Measurements from ENCODE around the gene MTX2. TPM values are rescaled to one million over a fixed set of nuclear protein-coding genes. Genes with fewer than 3 reads are reported as not detected.

Gene MTX2
- total and polyA plus RNA-seq, 10 of the 15 experiments (the other 5 are each of a cell fraction or from before 2014, with no cell fraction given) = 15.7 to 78.1 (median 55.0) TPM

DNA sequence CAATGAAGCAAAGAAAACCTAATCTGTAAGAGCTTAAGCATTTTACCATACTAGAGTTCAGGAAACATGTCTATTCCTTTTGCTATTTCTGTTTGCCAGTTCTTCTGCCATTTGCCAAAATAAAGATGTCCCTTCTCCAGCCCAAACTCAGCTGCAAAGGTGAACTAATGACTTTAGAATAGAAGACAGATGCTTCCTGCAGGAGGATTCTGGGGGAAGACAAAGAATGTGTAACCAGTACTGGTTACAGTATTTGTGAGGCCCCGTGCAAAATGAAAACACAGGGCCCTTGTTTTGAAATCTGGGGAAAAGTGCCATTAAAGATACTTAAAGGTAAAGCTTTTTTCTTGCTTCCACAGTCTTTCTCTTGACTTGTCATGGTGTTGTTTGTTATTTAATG, 34.3 kb upstream of the MTX2 start:
- Histone ChIP-seq H3K4me3 (no peak overlapping the region), H3K27me3 (replicated peaks in 1 of 2; ENCODE audit: control insufficient read depth in 2 of 2, insufficient read depth in 2 of 2, low read length in 1 of 2) (no peaks in the 10 kb centered on the region; a peak in 1 of 4 replicates), H3K36me3 (ENCODE audit: control insufficient read depth in 2 of 2, insufficient read depth in 2 of 2, low read length in 1 of 2) (no peaks in the 10 kb centered on the region), H3K9ac (ENCODE audit: control insufficient read depth, insufficient read depth, low read length) (no peak overlapping the region), H2AFZ (ENCODE audit: control insufficient read depth, low read depth, low read length) (no peak overlapping the region), H3K4me1 (ENCODE audit: control insufficient read depth, insufficient read depth, low read length) (no peaks in the 10 kb centered on the region), H3K79me2 (ENCODE audit: control insufficient read depth, insufficient read depth, low read length) (no peaks in the 10 kb centered on the region), H3K4me2 (ENCODE audit: control insufficient read depth, insufficient read depth) (no peak overlapping the region), H4K20me1 (ENCODE audit: control insufficient read depth, insufficient read depth) (no peaks in the 10 kb centered on the region), H3K27ac (ENCODE audit: control insufficient read depth, insufficient read depth) (no peak overlapping the region), H3K9me3 (replicated peaks; ENCODE audit: control insufficient read depth, insufficient read depth, low read length) (no peaks in the 10 kb centered on the region)
- DNase-seq (ENCODE audit: low read depth, low spot score) (no peak), ATAC-seq (no peak), FAIRE-seq (no peak)
- POLR2A ChIA-PET = no interaction called here
- BruUV-seq (replicated peaks) = no TSS peak
- RAD21 ChIA-PET (ENCODE audit: unreplicated experiment) = interaction anchor here (1.3 kb wide), 1 partner anchor 320 kb away, joined by 5 read pairs; no protein-coding TSS in a partner anchor
- intact Hi-C loops (cut with micrococcal nuclease; ENCODE audit: unreplicated experiment) = no loop called here
- in situ Hi-C loops (cut with MboI) = no loop called here
- 0% methylated on average over 1 of the region's 1 CpG for whole genome bisulfite sequencing (ENCODE audit: insufficient coverage, insufficient replicate concordance, low lambda C conversion rate, missing lambda C conversion rate)
- CTCF ChIA-PET = interaction anchor here (1.4 kb wide), 1 partner anchor 24 kb away, joined by 4 read pairs; no protein-coding TSS in a partner anchor
- SMC1A ChIA-PET (ENCODE audit: uncharacterized antibody, unreplicated experiment) = interaction anchor here (0.6 to 1.1 kb wide), 2 partner anchors 9 to 318 kb away, joined by 3 to 4 read pairs; no protein-coding TSS in a partner anchor
- TF ChIP-seq SMAD1 (IDR thresholded peaks at IDR 0.05; ENCODE audit: low read depth, partially characterized antibody) (no peak), REST (IDR thresholded peaks at IDR 0.05; ENCODE audit: low read depth, low read length) (no peak), SMC3 (IDR thresholded peaks at IDR 0.05; ENCODE audit: borderline replicate concordance, low read length) (no peak), POU2F2 (IDR thresholded peaks at IDR 0.05; ENCODE audit: borderline replicate concordance, low read depth, low read length) (no peak), HDAC6 (IDR thresholded peaks at IDR 0.05; ENCODE audit: unreplicated experiment) (no peak), RELB (IDR thresholded peaks at IDR 0.05; ENCODE audit: low read depth) (no peak)
- TF ChIP-seq, protein P1, sequence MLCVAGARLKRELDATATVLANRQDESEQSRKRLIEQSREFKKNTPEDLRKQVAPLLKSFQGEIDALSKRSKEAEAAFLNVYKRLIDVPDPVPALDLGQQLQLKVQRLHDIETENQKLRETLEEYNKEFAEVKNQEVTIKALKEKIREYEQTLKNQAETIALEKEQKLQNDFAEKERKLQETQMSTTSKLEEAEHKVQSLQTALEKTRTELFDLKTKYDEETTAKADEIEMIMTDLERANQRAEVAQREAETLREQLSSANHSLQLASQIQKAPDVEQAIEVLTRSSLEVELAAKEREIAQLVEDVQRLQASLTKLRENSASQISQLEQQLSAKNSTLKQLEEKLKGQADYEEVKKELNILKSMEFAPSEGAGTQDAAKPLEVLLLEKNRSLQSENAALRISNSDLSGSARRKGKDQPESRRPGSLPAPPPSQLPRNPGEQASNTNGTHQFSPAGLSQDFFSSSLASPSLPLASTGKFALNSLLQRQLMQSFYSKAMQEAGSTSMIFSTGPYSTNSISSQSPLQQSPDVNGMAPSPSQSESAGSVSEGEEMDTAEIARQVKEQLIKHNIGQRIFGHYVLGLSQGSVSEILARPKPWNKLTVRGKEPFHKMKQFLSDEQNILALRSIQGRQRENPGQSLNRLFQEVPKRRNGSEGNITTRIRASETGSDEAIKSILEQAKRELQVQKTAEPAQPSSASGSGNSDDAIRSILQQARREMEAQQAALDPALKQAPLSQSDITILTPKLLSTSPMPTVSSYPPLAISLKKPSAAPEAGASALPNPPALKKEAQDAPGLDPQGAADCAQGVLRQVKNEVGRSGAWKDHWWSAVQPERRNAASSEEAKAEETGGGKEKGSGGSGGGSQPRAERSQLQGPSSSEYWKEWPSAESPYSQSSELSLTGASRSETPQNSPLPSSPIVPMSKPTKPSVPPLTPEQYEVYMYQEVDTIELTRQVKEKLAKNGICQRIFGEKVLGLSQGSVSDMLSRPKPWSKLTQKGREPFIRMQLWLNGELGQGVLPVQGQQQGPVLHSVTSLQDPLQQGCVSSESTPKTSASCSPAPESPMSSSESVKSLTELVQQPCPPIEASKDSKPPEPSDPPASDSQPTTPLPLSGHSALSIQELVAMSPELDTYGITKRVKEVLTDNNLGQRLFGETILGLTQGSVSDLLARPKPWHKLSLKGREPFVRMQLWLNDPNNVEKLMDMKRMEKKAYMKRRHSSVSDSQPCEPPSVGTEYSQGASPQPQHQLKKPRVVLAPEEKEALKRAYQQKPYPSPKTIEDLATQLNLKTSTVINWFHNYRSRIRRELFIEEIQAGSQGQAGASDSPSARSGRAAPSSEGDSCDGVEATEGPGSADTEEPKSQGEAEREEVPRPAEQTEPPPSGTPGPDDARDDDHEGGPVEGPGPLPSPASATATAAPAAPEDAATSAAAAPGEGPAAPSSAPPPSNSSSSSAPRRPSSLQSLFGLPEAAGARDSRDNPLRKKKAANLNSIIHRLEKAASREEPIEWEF (IDR thresholded peaks at IDR 0.05; ENCODE audit: insufficient replicate concordance, low read depth, low read length) = no peak
- TF ChIP-seq, protein P2, sequence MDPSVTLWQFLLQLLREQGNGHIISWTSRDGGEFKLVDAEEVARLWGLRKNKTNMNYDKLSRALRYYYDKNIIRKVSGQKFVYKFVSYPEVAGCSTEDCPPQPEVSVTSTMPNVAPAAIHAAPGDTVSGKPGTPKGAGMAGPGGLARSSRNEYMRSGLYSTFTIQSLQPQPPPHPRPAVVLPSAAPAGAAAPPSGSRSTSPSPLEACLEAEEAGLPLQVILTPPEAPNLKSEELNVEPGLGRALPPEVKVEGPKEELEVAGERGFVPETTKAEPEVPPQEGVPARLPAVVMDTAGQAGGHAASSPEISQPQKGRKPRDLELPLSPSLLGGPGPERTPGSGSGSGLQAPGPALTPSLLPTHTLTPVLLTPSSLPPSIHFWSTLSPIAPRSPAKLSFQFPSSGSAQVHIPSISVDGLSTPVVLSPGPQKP (IDR thresholded peaks at IDR 0.05; ENCODE audit: low read depth, low read length) = no peak
- TF ChIP-seq, protein P3, sequence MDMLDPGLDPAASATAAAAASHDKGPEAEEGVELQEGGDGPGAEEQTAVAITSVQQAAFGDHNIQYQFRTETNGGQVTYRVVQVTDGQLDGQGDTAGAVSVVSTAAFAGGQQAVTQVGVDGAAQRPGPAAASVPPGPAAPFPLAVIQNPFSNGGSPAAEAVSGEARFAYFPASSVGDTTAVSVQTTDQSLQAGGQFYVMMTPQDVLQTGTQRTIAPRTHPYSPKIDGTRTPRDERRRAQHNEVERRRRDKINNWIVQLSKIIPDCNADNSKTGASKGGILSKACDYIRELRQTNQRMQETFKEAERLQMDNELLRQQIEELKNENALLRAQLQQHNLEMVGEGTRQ (IDR thresholded peaks at IDR 0.05; ENCODE audit: borderline replicate concordance, low read depth, low read length) = no peak
